Progenitor cell of endocrine pancreas (in vitro differentiated cells): ENCODE results near the gene NR2F1-AS1. TPM values are rescaled to one million over a fixed set of nuclear protein-coding genes. Genes with fewer than 3 reads are reported as not detected.

Experiments
- DNase-seq: peaks from one replicate; pipeline ENCODE4 v3.0.0; 2021; ENCODE audit warnings: low spot score; ENCODE audit not compliant: unreplicated experiment
- H3K27ac Mint-ChIP-seq: 2 replicates; pipeline ENCODE4 v1.8.0; 2021; ENCODE audit warnings: mild to moderate bottlenecking, moderate library complexity, mixed read lengths
- H3K27me3 Mint-ChIP-seq: 2 replicates; pipeline ENCODE4 v1.8.0; 2021; ENCODE audit warnings: mixed read lengths
- H3K36me3 Mint-ChIP-seq: 2 replicates; pipeline ENCODE4 v1.8.0; 2022; ENCODE audit warnings: mixed read lengths; ENCODE audit not compliant: insufficient read depth
- H3K4me1 Mint-ChIP-seq: 2 replicates; pipeline ENCODE4 v1.8.0; 2021; ENCODE audit warnings: low read depth, mixed read lengths
- H3K4me3 Mint-ChIP-seq: 2 replicates; pipeline ENCODE4 v1.8.0; 2021; ENCODE audit warnings: low read depth, mild to moderate bottlenecking, moderate library complexity, mixed read lengths
- H3K9me3 Mint-ChIP-seq: 2 replicates; pipeline ENCODE4 v1.8.0; 2021; ENCODE audit warnings: low read depth, mixed read lengths
- CTCF ChIP-seq: fragments of 200-600 bp; sonication (generic); IDR thresholded peaks from one replicate; pipeline ENCODE4 v1.5.0; 2021; ENCODE audit warnings: antibody characterized with exemption, mild to moderate bottlenecking; ENCODE audit not compliant: unreplicated experiment
- total RNA-seq: library from RNA; stranded (reverse); gene quantifications from 2 replicates; pipeline ENCODE4 v1.2.1, GENCODE V29; 2021

Gene NR2F1-AS1
- total RNA-seq, 1 donor from 2014 or later, result 6.3 TPM

- Mint-ChIP-seq H3K4me1 (no peaks in the 10 kb centered on the region), H3K36me3 (peaks cover 2% of the 10 kb centered on the region), H3K27ac (no peak overlapping the region), H3K27me3 (no peaks in the 10 kb centered on the region), H3K9me3 (peaks cover 4% of the 10 kb centered on the region), H3K4me3 (no peak overlapping the region)
- TF ChIP-seq CTCF, result no peak
- DNase-seq, result no peak
Observed at GRCh38 chr5:93503598-93504067, 77.4 kb downstream of the NR2F1-AS1 start.

GRCh38 chr5:93497096-93497495 is 83.9 kb downstream of the NR2F1-AS1 start:
- TF ChIP-seq CTCF, result no peak
- H3K4me3 Mint-ChIP-seq, result no peak overlapping the region
- no peaks in the 10 kb centered on the region for H3K36me3 Mint-ChIP-seq
- H3K9me3 Mint-ChIP-seq, result no peaks in the 10 kb centered on the region
- DNase-seq, result no peak
- H3K27ac Mint-ChIP-seq, result no peak overlapping the region
- no peaks in the 10 kb centered on the region for H3K27me3 Mint-ChIP-seq
- H3K4me1 Mint-ChIP-seq, result peaks cover 10% of the 10 kb centered on the region

DNA sequence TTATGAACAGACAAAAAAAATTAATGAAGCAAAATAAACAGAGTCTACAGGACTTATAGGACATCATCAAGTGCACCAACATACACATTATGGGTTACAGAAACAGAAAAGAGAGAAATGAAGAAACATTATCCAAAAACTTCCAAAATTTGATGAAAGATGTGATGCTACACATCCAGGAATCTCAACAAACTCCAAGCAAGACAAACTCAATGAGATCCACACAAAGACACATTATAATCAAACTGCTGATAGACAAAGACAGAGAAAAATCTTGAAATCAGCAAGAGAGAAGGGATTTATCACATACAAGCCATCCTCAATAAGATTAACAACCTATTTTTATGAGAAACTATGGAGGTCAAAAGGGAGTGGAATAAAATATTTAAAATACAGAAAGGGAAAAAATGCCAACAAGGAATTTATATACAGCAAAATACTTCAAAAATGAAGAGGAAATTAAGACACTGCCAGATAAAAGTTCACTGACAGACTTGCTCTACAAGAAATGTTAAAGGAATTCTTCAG is 101.0 kb downstream of the NR2F1-AS1 start:
- Mint-ChIP-seq H3K9me3 (peaks cover 13% of the 10 kb centered on the region), H3K4me1 (peaks cover 2% of the 10 kb centered on the region), H3K27ac (no peak overlapping the region), H3K36me3 (peaks cover 5% of the 10 kb centered on the region), H3K4me3 (no peak overlapping the region), H3K27me3 (no peaks in the 10 kb centered on the region)
- DNase-seq, result no peak
- no peak for TF ChIP-seq CTCF

GRCh38 chr5:93477816-93478215 is 103.2 kb downstream of the NR2F1-AS1 start:
- peaks cover 2% of the 10 kb centered on the region for H3K4me1 Mint-ChIP-seq
- peaks cover 5% of the 10 kb centered on the region for H3K36me3 Mint-ChIP-seq
- no peak for DNase-seq
- no peak overlapping the region for H3K27ac Mint-ChIP-seq
- H3K4me3 Mint-ChIP-seq, result no peak overlapping the region
- peaks cover 8% of the 10 kb centered on the region for H3K9me3 Mint-ChIP-seq
- no peaks in the 10 kb centered on the region for H3K27me3 Mint-ChIP-seq
- TF ChIP-seq CTCF, result no peak

DNA sequence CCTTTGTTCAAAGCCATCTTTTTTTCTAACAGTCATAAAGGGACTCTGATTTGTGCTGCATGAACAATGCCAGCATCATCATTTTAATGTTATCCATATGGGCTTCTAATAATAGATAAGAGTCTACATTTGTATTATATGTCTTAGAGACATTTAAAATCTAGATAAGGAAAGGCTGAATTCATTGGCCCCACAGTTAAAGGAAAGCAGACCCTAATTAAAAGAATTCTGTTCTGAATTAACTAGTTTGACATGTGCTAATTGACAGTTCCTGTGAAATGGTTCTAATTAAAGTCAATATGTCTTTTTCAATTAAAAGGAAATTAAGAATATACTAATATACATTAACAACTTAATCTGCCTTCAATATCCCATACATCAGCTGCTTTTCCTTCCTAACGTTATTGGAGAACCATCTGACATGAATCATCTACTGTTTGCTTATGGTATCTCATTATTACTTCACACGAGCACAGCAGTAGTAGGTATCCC is 104.7 kb downstream of the NR2F1-AS1 start:
- peaks cover 5% of the 10 kb centered on the region for H3K36me3 Mint-ChIP-seq
- H3K27me3 Mint-ChIP-seq, result no peaks in the 10 kb centered on the region
- no peak for DNase-seq
- peaks cover 2% of the 10 kb centered on the region for H3K4me1 Mint-ChIP-seq
- no peak overlapping the region for H3K27ac Mint-ChIP-seq
- no peak for TF ChIP-seq CTCF
- peaks cover 8% of the 10 kb centered on the region for H3K9me3 Mint-ChIP-seq
- no peak overlapping the region for H3K4me3 Mint-ChIP-seq
